Vagina (tissue), 2 donors: ENCODE measurements around the gene LRRFIP2.

Experiments
- CTCF ChIP-seq, 3 experiments: fragments of 450-650 bp in 2 of 3; fragments of 200-600 bp in 1 of 3; sonication (generic) in 1 of 3; IDR thresholded peaks; one replicate each; pipeline ENCODE4 v1.5.1; 2017 to 2019; ENCODE audit warnings: antibody characterized with exemption in 3 of 3, mild to moderate bottlenecking in 2 of 3, moderate library complexity in 2 of 3
- POLR2A ChIP-seq, 2 donors: fragments of 450-650 bp; IDR thresholded peaks; one replicate each; pipeline ENCODE4 v1.6.1; 2017; ENCODE audit warnings: antibody characterized with exemption in 2 of 2, mild to moderate bottlenecking in 2 of 2, moderate library complexity in 2 of 2

GRCh38 chr3:37103103-37103808 is 71.1 kb downstream of the LRRFIP2 start:
- TF ChIP-seq POLR2A (IDR thresholded peaks at IDR 0.05) = no peak
- no peak for TF ChIP-seq CTCF (IDR thresholded peaks at IDR 0.05)
